Activated naive CD8-positive, alpha-beta T cell treated with anti-CD3 and anti-CD28 coated beads, Interleukin-2, amount 50 U/mL, for 24 hours (primary cell): ENCODE data around the gene MAPRE3.

ENCODE experiments used
- ATAC-seq: fragments of 150-1000 bp; cut with Tn5 transposase; one replicate; pipeline ENCODE4 v1.10.0; 2021
- DNase-seq: peaks from one replicate; pipeline ENCODE4 v3.0.0; 2021
- H3K27ac Mint-ChIP-seq: one replicate; pipeline ENCODE4 v1.8.0; 2021; ENCODE audit warnings: mild to moderate bottlenecking, mixed read lengths
- H3K27me3 Mint-ChIP-seq: one replicate; pipeline ENCODE4 v1.8.0; 2021; ENCODE audit warnings: mixed read lengths
- H3K36me3 Mint-ChIP-seq: one replicate; pipeline ENCODE4 v1.8.0; 2021; ENCODE audit warnings: low read depth, mixed read lengths
- H3K4me1 Mint-ChIP-seq: one replicate; pipeline ENCODE4 v1.8.0; 2021; ENCODE audit warnings: mixed read lengths
- H3K4me3 Mint-ChIP-seq: one replicate; pipeline ENCODE4 v1.8.0; 2021; ENCODE audit warnings: mild to moderate bottlenecking, moderate library complexity, mixed read lengths
- H3K9me3 Mint-ChIP-seq: one replicate; pipeline ENCODE4 v1.8.0; 2021; ENCODE audit warnings: mixed read lengths

The MAPRE3 gene

GRCh38 chr2:26986576-26986975 is 16.1 kb downstream of the MAPRE3 start:
- no peak overlapping the region for H3K27ac Mint-ChIP-seq
- H3K36me3 Mint-ChIP-seq: no peaks in the 10 kb centered on the region
- no peaks in the 10 kb centered on the region for H3K9me3 Mint-ChIP-seq
- no peak overlapping the region for H3K4me3 Mint-ChIP-seq
- ATAC-seq (no peak), DNase-seq (no peak)
- H3K27me3 Mint-ChIP-seq: no peaks in the 10 kb centered on the region
- H3K4me1 Mint-ChIP-seq: no peaks in the 10 kb centered on the region

GRCh38 chr2:26988058-26988860 is 17.8 kb downstream of the MAPRE3 start:
- ATAC-seq: no peak
- no peak for DNase-seq
- Mint-ChIP-seq H3K4me3 (no peak overlapping the region), H3K4me1 (no peaks in the 10 kb centered on the region), H3K9me3 (no peaks in the 10 kb centered on the region), H3K27me3 (no peaks in the 10 kb centered on the region), H3K27ac (no peak overlapping the region), H3K36me3 (no peaks in the 10 kb centered on the region)

GRCh38 chr2:26989156-26989555 is 18.7 kb downstream of the MAPRE3 start:
- Mint-ChIP-seq H3K27me3 (no peaks in the 10 kb centered on the region), H3K27ac (no peak overlapping the region), H3K4me3 (no peak overlapping the region), H3K36me3 (no peaks in the 10 kb centered on the region), H3K9me3 (no peaks in the 10 kb centered on the region), H3K4me1 (no peaks in the 10 kb centered on the region)
- ATAC-seq (no peak), DNase-seq (no peak)

- no peaks in the 10 kb centered on the region for H3K9me3 Mint-ChIP-seq
- no peak overlapping the region for H3K27ac Mint-ChIP-seq
- no peaks in the 10 kb centered on the region for H3K27me3 Mint-ChIP-seq
- H3K4me3 Mint-ChIP-seq: no peak overlapping the region
- H3K36me3 Mint-ChIP-seq: no peaks in the 10 kb centered on the region
- ATAC-seq (no peak), DNase-seq (no peak)
- no peaks in the 10 kb centered on the region for H3K4me1 Mint-ChIP-seq
Observed at GRCh38 chr2:26991717-26992116, 21.3 kb downstream of the MAPRE3 start.

- Mint-ChIP-seq H3K4me1 (no peaks in the 10 kb centered on the region), H3K27ac (no peak overlapping the region), H3K4me3 (no peak overlapping the region), H3K9me3 (no peaks in the 10 kb centered on the region), H3K36me3 (no peaks in the 10 kb centered on the region), H3K27me3 (peaks cover under 1% of the 10 kb centered on the region)
- no peak for DNase-seq
- ATAC-seq: no peak
Observed at GRCh38 chr2:26993768-26994167, 23.3 kb downstream of the MAPRE3 start.

GRCh38 chr2:26994983-26995382 is 24.5 kb downstream of the MAPRE3 start:
- no peak for DNase-seq
- ATAC-seq: no peak
- Mint-ChIP-seq H3K36me3 (no peaks in the 10 kb centered on the region), H3K27me3 (peaks cover 5% of the 10 kb centered on the region), H3K9me3 (no peaks in the 10 kb centered on the region), H3K4me3 (no peak overlapping the region), H3K27ac (no peak overlapping the region), H3K4me1 (no peaks in the 10 kb centered on the region)

GRCh38 chr2:26997394-26997793 is 27.0 kb downstream of the MAPRE3 start:
- H3K4me1 Mint-ChIP-seq: no peaks in the 10 kb centered on the region
- H3K36me3 Mint-ChIP-seq: no peaks in the 10 kb centered on the region
- no peak overlapping the region for H3K4me3 Mint-ChIP-seq
- H3K27ac Mint-ChIP-seq: no peak overlapping the region
- ATAC-seq (no peak), DNase-seq (no peak)
- H3K9me3 Mint-ChIP-seq: no peaks in the 10 kb centered on the region
- peaks cover 5% of the 10 kb centered on the region for H3K27me3 Mint-ChIP-seq

GRCh38 chr2:26998323-26998722 is 27.9 kb downstream of the MAPRE3 start:
- H3K4me1 Mint-ChIP-seq: no peaks in the 10 kb centered on the region
- ATAC-seq: no peak
- no peak overlapping the region for H3K27ac Mint-ChIP-seq
- no peaks in the 10 kb centered on the region for H3K36me3 Mint-ChIP-seq
- H3K4me3 Mint-ChIP-seq: no peak overlapping the region
- no peaks in the 10 kb centered on the region for H3K9me3 Mint-ChIP-seq
- peaks cover 5% of the 10 kb centered on the region for H3K27me3 Mint-ChIP-seq
- no peak for DNase-seq

- Mint-ChIP-seq H3K36me3 (no peaks in the 10 kb centered on the region), H3K27ac (no peak overlapping the region), H3K27me3 (peaks cover 7% of the 10 kb centered on the region), H3K4me1 (no peaks in the 10 kb centered on the region), H3K4me3 (no peak overlapping the region), H3K9me3 (no peaks in the 10 kb centered on the region)
- no peak for DNase-seq
- no peak for ATAC-seq
Observed at GRCh38 chr2:27000228-27000627, 29.8 kb downstream of the MAPRE3 start.

- H3K27me3 Mint-ChIP-seq: peaks cover 7% of the 10 kb centered on the region
- no peak for ATAC-seq
- DNase-seq: no peak
- H3K4me1 Mint-ChIP-seq: no peaks in the 10 kb centered on the region
- H3K4me3 Mint-ChIP-seq: no peak overlapping the region
- H3K27ac Mint-ChIP-seq: no peak overlapping the region
- H3K36me3 Mint-ChIP-seq: no peaks in the 10 kb centered on the region
- no peaks in the 10 kb centered on the region for H3K9me3 Mint-ChIP-seq
Observed at GRCh38 chr2:27000995-27001394, 30.6 kb downstream of the MAPRE3 start.

GRCh38 chr2:27001950-27002349 is 31.5 kb downstream of the MAPRE3 start:
- DNase-seq: no peak
- Mint-ChIP-seq H3K4me1 (no peaks in the 10 kb centered on the region), H3K27me3 (peaks cover 7% of the 10 kb centered on the region), H3K36me3 (no peaks in the 10 kb centered on the region), H3K4me3 (no peak overlapping the region), H3K27ac (no peak overlapping the region), H3K9me3 (no peaks in the 10 kb centered on the region)
- ATAC-seq: no peak

GRCh38 chr2:27003007-27003406 is 32.6 kb downstream of the MAPRE3 start:
- no peak for DNase-seq

GRCh38 chr2:27003857-27004256 is 33.4 kb downstream of the MAPRE3 start:
- ATAC-seq (no peak), DNase-seq (no peak)
- no peak overlapping the region for H3K4me3 Mint-ChIP-seq
- no peaks in the 10 kb centered on the region for H3K36me3 Mint-ChIP-seq
- no peaks in the 10 kb centered on the region for H3K9me3 Mint-ChIP-seq
- H3K27me3 Mint-ChIP-seq: peaks cover 5% of the 10 kb centered on the region
- H3K27ac Mint-ChIP-seq: no peak overlapping the region
- H3K4me1 Mint-ChIP-seq: no peaks in the 10 kb centered on the region

More at GRCh38 chr2:27003007-27003406, 32.6 kb downstream of the MAPRE3 start:
- no peak for ATAC-seq
- no peak overlapping the region for H3K27ac Mint-ChIP-seq
- H3K27me3 Mint-ChIP-seq: peaks cover 7% of the 10 kb centered on the region
- no peaks in the 10 kb centered on the region for H3K36me3 Mint-ChIP-seq
- no peaks in the 10 kb centered on the region for H3K9me3 Mint-ChIP-seq
- H3K4me1 Mint-ChIP-seq: no peaks in the 10 kb centered on the region
- H3K4me3 Mint-ChIP-seq: no peak overlapping the region

- Mint-ChIP-seq H3K4me3 (no peak overlapping the region), H3K27ac (no peak overlapping the region), H3K36me3 (no peaks in the 10 kb centered on the region), H3K4me1 (no peaks in the 10 kb centered on the region), H3K27me3 (peaks cover 9% of the 10 kb centered on the region), H3K9me3 (no peaks in the 10 kb centered on the region)
- no peak for DNase-seq
- ATAC-seq: no peak
Observed at GRCh38 chr2:27006602-27007415, 36.4 kb downstream of the MAPRE3 start.
